Sigmoid colon (tissue), 4 donors: Measurements from ENCODE around the gene SSC4D.

Experiments used
- CTCF ChIP-seq, 4 experiments: fragments of 450-650 bp in 3 of 4; fragments of 200-600 bp in 1 of 4; IDR thresholded peaks; one replicate each; pipeline ENCODE4 v1.5.1; 2016 to 2019; ENCODE audit warnings: antibody characterized with exemption in 4 of 4, mild to moderate bottlenecking in 3 of 4, moderate library complexity in 2 of 4
- EP300 ChIP-seq, 4 donors: sonication (generic); formaldehyde crosslinking; IDR thresholded peaks; one replicate each; pipeline ENCODE4 v1.6.1; 2017; ENCODE audit warnings: antibody characterized with exemption in 4 of 4
- POLR2AphosphoS5 ChIP-seq, 4 donors: sonication (generic); formaldehyde crosslinking; IDR thresholded peaks; one replicate each; pipeline ENCODE4 v1.6.1; 2017; ENCODE audit warnings: antibody characterized with exemption in 4 of 4

GRCh38 chr7:76403780-76404494 lies 5.6 kb downstream of the SSC4D start:
- TF ChIP-seq CTCF (IDR thresholded peaks at IDR 0.05) (no peak), EP300 (IDR thresholded peaks at IDR 0.05) (no peak), POLR2AphosphoS5 (IDR thresholded peaks at IDR 0.05) (no peak)
